Sigmoid colon (tissue), 7 donors: ENCODE data around the gene USP46. TPM values are rescaled to one million over a fixed set of nuclear protein-coding genes. Genes with fewer than 3 reads are reported as not detected.

Experiments
- DNase-seq: peaks from one replicate; pipeline ENCODE4 v3.0.0-alpha.2; 2019
- H3K27ac ChIP-seq, 4 donors: fragments of 200-600 bp; sonication (generic); one replicate each; pipeline ENCODE4 v1.5.1; 2016 to 2019; ENCODE audit warnings: mild to moderate bottlenecking in 1 of 4
- H3K27me3 ChIP-seq, 3 donors: fragments of 200-600 bp; sonication (generic); one replicate each; pipeline ENCODE4 v1.5.1; 2019; ENCODE audit warnings: mild to moderate bottlenecking in 1 of 3
- H3K36me3 ChIP-seq, 4 donors: fragments of 200-600 bp; sonication (generic); one replicate each; pipeline ENCODE4 v1.5.1; 2016 to 2019
- H3K4me1 ChIP-seq, 4 donors: fragments of 200-600 bp; sonication (generic); one replicate each; pipeline ENCODE4 v1.5.1; 2017 to 2019
- H3K4me3 ChIP-seq, 4 donors: fragments of 200-600 bp; sonication (generic); one replicate each; pipeline ENCODE4 v1.5.1; 2017 to 2019; ENCODE audit warnings: mild to moderate bottlenecking in 2 of 4, moderate library complexity in 1 of 4
- H3K9me3 ChIP-seq, 4 donors: fragments of 200-600 bp in 3 of 4; sonication (generic) in 3 of 4; one replicate each; pipeline versions ENCODE4 v1.5.1 to v1.6.1; 2013 to 2019
- CTCF ChIP-seq, 4 experiments: fragments of 450-650 bp in 3 of 4; fragments of 200-600 bp in 1 of 4; IDR thresholded peaks; one replicate each; pipeline ENCODE4 v1.5.1; 2016 to 2019; ENCODE audit warnings: antibody characterized with exemption in 4 of 4, mild to moderate bottlenecking in 3 of 4, moderate library complexity in 2 of 4
- EP300 ChIP-seq, 4 donors: sonication (generic); formaldehyde crosslinking; IDR thresholded peaks; one replicate each; pipeline ENCODE4 v1.6.1; 2017; ENCODE audit warnings: antibody characterized with exemption in 4 of 4
- POLR2A ChIP-seq, 2 donors: fragments of 450-650 bp; IDR thresholded peaks; one replicate each; pipeline ENCODE4 v1.6.1; 2016; ENCODE audit warnings: antibody characterized with exemption in 2 of 2, mild to moderate bottlenecking in 2 of 2, moderate library complexity in 2 of 2
- POLR2AphosphoS5 ChIP-seq, 4 donors: sonication (generic); formaldehyde crosslinking; IDR thresholded peaks; one replicate each; pipeline ENCODE4 v1.6.1; 2017; ENCODE audit warnings: antibody characterized with exemption in 4 of 4
- whole genome bisulfite sequencing, 2 donors: extraction: QIAGEN DNeasy Blood & Tissue Kit; methylation state at CpG; one replicate each; pipeline ENCODE4 v1.1.7; 2013; 5-methylcytosine and 5-hydroxymethylcytosine counted together
- intact Hi-C: fragments of 100-400 bp; cut with DNase I; formaldehyde crosslinking; loops from one replicate; pipeline ENCODE4 v1.15.1; 2023
- polyA plus RNA-seq, 3 donors: library from polyadenylated mRNA; stranded (reverse); fragments of 200-250 nt; gene quantifications; one replicate each; pipeline ENCODE4 v1.2.3, GENCODE V29; 2013
- total RNA-seq, 4 donors: library from RNA; depleted of rRNA; stranded (reverse); fragments of >200 nt; gene quantifications; one replicate each; pipeline ENCODE4 v1.1.0, GENCODE V29; 2016
- donor health status: healthy with polysubstance abuse.
- donor health status: Bipolar disorder and iron deficiency.
- donor health status: healthy.

Gene USP46
- total and polyA plus RNA-seq, 7 donors = 3.3 to 9.1 (median 5.0) TPM

- no peak for DNase-seq
- H3K27me3 ChIP-seq = no peaks in the 10 kb centered on the region
- peaks cover 0 to 7% (median 4%) of the 10 kb centered on the region in 4 donors for H3K9me3 ChIP-seq
- no peak overlapping the region for H3K27ac ChIP-seq
- intact Hi-C loops = no loop called here
- no peaks in the 10 kb centered on the region for H3K36me3 ChIP-seq
- no peaks in the 10 kb centered on the region for H3K4me1 ChIP-seq
- H3K4me3 ChIP-seq = no peak overlapping the region
- no peak for TF ChIP-seq POLR2AphosphoS5 (IDR thresholded peaks at IDR 0.05)
- TF ChIP-seq CTCF (IDR thresholded peaks at IDR 0.05) = no peak
- 83 to 85% methylated on average over 2 of the region's 2 CpGs for WGBS, 2 donors
Measured at GRCh38 chr4:52694936-52695335, 35.8 kb upstream of the USP46 start.

GRCh38 chr4:52693492-52693891 is 34.4 kb upstream of the USP46 start:
- Histone ChIP-seq H3K4me1 (no peaks in the 10 kb centered on the region), H3K9me3 (peaks cover 0 to 7% (median 4%) of the 10 kb centered on the region in 4 donors), H3K27ac (no peak overlapping the region), H3K4me3 (no peak overlapping the region), H3K27me3 (no peaks in the 10 kb centered on the region), H3K36me3 (no peaks in the 10 kb centered on the region)
- TF ChIP-seq EP300 (IDR thresholded peaks at IDR 0.05) = no peak
- TF ChIP-seq POLR2A (IDR thresholded peaks at IDR 0.05) = no peak
- no peak for TF ChIP-seq POLR2AphosphoS5 (IDR thresholded peaks at IDR 0.05)
- no peak for TF ChIP-seq CTCF (IDR thresholded peaks at IDR 0.05)
- DNase-seq = no peak
- intact Hi-C loops = no loop called here

- no peaks in the 10 kb centered on the region for H3K36me3 ChIP-seq
- H3K27me3 ChIP-seq = no peaks in the 10 kb centered on the region
- peaks cover 0 to 7% (median 4%) of the 10 kb centered on the region in 4 donors for H3K9me3 ChIP-seq
- H3K4me3 ChIP-seq = no peak overlapping the region
- no peak for TF ChIP-seq EP300 (IDR thresholded peaks at IDR 0.05)
- TF ChIP-seq POLR2A (IDR thresholded peaks at IDR 0.05) = no peak
- no peak for TF ChIP-seq POLR2AphosphoS5 (IDR thresholded peaks at IDR 0.05)
- intact Hi-C loops = no loop called here
- H3K27ac ChIP-seq = no peak overlapping the region
- no peak for DNase-seq
- H3K4me1 ChIP-seq = no peaks in the 10 kb centered on the region
Measured at GRCh38 chr4:52689096-52689495, 30.0 kb upstream of the USP46 start.

GRCh38 chr4:52687696-52688095 is 28.6 kb upstream of the USP46 start:
- no peaks in the 10 kb centered on the region for H3K4me1 ChIP-seq
- no peaks in the 10 kb centered on the region for H3K9me3 ChIP-seq
- TF ChIP-seq POLR2AphosphoS5 (IDR thresholded peaks at IDR 0.05) = no peak
- no peak for TF ChIP-seq CTCF (IDR thresholded peaks at IDR 0.05)
- no peak for TF ChIP-seq EP300 (IDR thresholded peaks at IDR 0.05)
- no peak for TF ChIP-seq POLR2A (IDR thresholded peaks at IDR 0.05)
- no peak overlapping the region for H3K27ac ChIP-seq
- H3K4me3 ChIP-seq = no peak overlapping the region
- intact Hi-C loops = no loop called here
- H3K36me3 ChIP-seq = no peaks in the 10 kb centered on the region
- no peaks in the 10 kb centered on the region for H3K27me3 ChIP-seq
- no peak for DNase-seq
- 88 to 92% methylated on average over 3 of the region's 3 CpGs for WGBS, 2 donors

DNA sequence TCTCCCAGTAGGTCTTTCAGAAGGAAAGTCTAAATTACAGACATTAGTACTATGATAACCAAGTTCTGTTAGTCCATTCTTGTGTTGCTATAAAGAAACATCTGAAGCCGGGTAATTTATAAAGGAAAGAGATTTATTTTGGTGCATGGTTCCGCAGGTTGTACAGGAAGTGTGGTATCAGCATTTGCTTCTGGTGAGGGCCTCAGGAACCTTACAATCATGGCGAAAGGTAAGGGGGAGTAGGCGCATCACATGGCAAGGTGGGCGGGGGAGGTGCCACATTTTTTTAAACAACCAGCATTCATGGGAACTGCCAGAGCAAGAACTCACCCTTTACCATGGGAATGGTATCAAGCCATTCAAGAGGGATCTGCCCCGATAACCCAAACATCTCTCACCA is 26.2 kb upstream of the USP46 start:
- Histone ChIP-seq H3K4me1 (no peaks in the 10 kb centered on the region), H3K9me3 (no peaks in the 10 kb centered on the region)
- 91 to 95% methylated on average over 6 of the region's 6 CpGs for WGBS, 2 donors

More for the DNA sequence above, 26.2 kb upstream of the USP46 start:
- intact Hi-C loops = no loop called here
- no peaks in the 10 kb centered on the region for H3K36me3 ChIP-seq
- no peak overlapping the region for H3K27ac ChIP-seq
- TF ChIP-seq POLR2AphosphoS5 (IDR thresholded peaks at IDR 0.05) (no peak), CTCF (IDR thresholded peaks at IDR 0.05) (no peak), EP300 (IDR thresholded peaks at IDR 0.05) (no peak), POLR2A (IDR thresholded peaks at IDR 0.05) (no peak)
- DNase-seq = no peak
- H3K4me3 ChIP-seq = no peak overlapping the region
- H3K27me3 ChIP-seq = no peaks in the 10 kb centered on the region
